K562 (cell line): ENCODE measurements around the gene PNPLA8. TPM values are rescaled to one million over a fixed set of nuclear protein-coding genes. Genes with fewer than 3 reads are reported as not detected.

Experiments used
- HNRNPH1 ChIP-seq: fragments of 200-400 bp; formaldehyde crosslinking; optimal IDR thresholded peaks from 2 replicates; pipeline ENCODE3; 2017; ENCODE audit warnings: low read depth, mild to moderate bottlenecking, low read length, moderate library complexity
- NUFIP1 ChIP-seq: fragments of 450-650 bp; IDR thresholded peaks from 2 replicates; pipeline ENCODE4 v1.6.1; 2018; ENCODE audit not compliant: partially characterized antibody
- polyA plus RNA-seq, 8 experiments: library from polyadenylated mRNA; depleted of rRNA in 4 of 8; stranded (reverse) in 5 of 8; unstranded in 3 of 8; fragments of >200 nt; fragmentation: Nextera tagmentation in 2 of 8; fragmentation: Illumina TruSeq in 1 of 8; extraction: Ambion mirVana in 2 of 8; extraction: Trizol in 1 of 8; gene quantifications; 2 replicates each; pipeline versions ENCODE4 v1.2.1 to v1.2.3, GENCODE V29; 2011 to 2014; ENCODE audit warnings: inconsistent platforms in 1 of 8, missing spikeins in 1 of 8
- total RNA-seq, 7 experiments: library from RNA; depleted of rRNA in 6 of 7; stranded (reverse); fragments of >200 nt in 6 of 7; fragmentation: Illumina TruSeq in 2 of 7; extraction: Trizol in 2 of 7; gene quantifications; 2 replicates each; pipeline versions ENCODE4 v1.2.1 to v1.2.3, GENCODE V29; 2011 to 2021; ENCODE audit warnings: low replicate concordance in 1 of 7
- TF ChIP-seq, protein P1 (sequence below), 2 experiments: fragments of 450-650 bp; formaldehyde crosslinking in 1 of 2; IDR thresholded peaks; 2 replicates each; pipeline versions ENCODE4 v1.4.0 to v1.6.1; 2014 to 2020; ENCODE audit warnings: mild to moderate bottlenecking in 2 of 2, borderline replicate concordance in 1 of 2, low read depth in 1 of 2
- TF ChIP-seq, protein P2 (sequence below): fragments of 450-650 bp; IDR thresholded peaks from 2 replicates; pipeline ENCODE4 v1.6.1; 2017; ENCODE audit warnings: antibody characterized with exemption, mild to moderate bottlenecking
- TF ChIP-seq, protein P3 (sequence below): sonication (generic); formaldehyde crosslinking; IDR thresholded peaks from 2 replicates; pipeline ENCODE4 v1.8.0; 2022; ENCODE audit warnings: missing genetic modification reagents, mild to moderate bottlenecking, borderline replicate concordance

PNPLA8 gene
- total and polyA plus RNA-seq, 9 of the 15 experiments (the other 6 are each of a cell fraction or from before 2014, with no cell fraction given), result 12.8 to 27.6 (median 16.3) TPM

DNA sequence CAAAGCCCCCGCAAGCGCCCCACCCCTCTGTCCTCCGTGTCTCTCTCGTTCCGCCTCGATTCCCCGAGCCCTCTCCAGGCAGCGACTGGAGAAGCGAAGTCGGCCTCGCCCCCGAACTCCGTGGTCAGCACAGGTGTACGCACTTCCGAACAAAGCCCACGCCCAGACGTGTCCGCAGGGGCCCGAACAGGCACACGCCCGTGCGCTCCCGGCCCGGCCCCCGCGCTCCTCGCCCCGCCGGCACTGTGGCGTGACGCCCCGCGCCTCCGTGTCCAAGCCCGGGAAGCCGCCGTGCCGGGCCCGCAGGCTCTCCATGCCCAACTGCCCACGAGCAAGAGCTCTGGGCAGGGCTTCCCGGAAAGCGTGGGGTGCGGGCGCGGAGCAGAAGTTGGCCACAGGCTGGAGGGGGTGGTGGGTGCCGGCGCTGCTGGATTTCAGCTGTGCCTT lies 70.4 kb downstream of the PNPLA8 start (continued):
- TF ChIP-seq, protein P1, sequence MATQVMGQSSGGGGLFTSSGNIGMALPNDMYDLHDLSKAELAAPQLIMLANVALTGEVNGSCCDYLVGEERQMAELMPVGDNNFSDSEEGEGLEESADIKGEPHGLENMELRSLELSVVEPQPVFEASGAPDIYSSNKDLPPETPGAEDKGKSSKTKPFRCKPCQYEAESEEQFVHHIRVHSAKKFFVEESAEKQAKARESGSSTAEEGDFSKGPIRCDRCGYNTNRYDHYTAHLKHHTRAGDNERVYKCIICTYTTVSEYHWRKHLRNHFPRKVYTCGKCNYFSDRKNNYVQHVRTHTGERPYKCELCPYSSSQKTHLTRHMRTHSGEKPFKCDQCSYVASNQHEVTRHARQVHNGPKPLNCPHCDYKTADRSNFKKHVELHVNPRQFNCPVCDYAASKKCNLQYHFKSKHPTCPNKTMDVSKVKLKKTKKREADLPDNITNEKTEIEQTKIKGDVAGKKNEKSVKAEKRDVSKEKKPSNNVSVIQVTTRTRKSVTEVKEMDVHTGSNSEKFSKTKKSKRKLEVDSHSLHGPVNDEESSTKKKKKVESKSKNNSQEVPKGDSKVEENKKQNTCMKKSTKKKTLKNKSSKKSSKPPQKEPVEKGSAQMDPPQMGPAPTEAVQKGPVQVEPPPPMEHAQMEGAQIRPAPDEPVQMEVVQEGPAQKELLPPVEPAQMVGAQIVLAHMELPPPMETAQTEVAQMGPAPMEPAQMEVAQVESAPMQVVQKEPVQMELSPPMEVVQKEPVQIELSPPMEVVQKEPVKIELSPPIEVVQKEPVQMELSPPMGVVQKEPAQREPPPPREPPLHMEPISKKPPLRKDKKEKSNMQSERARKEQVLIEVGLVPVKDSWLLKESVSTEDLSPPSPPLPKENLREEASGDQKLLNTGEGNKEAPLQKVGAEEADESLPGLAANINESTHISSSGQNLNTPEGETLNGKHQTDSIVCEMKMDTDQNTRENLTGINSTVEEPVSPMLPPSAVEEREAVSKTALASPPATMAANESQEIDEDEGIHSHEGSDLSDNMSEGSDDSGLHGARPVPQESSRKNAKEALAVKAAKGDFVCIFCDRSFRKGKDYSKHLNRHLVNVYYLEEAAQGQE (IDR thresholded peaks at IDR 0.05; ENCODE audit: borderline replicate concordance), result no peak
- TF ChIP-seq, protein P1 (CRISPR knock-in tag; IDR thresholded peaks at IDR 0.05; ENCODE audit: low read depth), result no peak
- TF ChIP-seq NUFIP1 (no peak), HNRNPH1 (no peak)
- TF ChIP-seq, protein P2, sequence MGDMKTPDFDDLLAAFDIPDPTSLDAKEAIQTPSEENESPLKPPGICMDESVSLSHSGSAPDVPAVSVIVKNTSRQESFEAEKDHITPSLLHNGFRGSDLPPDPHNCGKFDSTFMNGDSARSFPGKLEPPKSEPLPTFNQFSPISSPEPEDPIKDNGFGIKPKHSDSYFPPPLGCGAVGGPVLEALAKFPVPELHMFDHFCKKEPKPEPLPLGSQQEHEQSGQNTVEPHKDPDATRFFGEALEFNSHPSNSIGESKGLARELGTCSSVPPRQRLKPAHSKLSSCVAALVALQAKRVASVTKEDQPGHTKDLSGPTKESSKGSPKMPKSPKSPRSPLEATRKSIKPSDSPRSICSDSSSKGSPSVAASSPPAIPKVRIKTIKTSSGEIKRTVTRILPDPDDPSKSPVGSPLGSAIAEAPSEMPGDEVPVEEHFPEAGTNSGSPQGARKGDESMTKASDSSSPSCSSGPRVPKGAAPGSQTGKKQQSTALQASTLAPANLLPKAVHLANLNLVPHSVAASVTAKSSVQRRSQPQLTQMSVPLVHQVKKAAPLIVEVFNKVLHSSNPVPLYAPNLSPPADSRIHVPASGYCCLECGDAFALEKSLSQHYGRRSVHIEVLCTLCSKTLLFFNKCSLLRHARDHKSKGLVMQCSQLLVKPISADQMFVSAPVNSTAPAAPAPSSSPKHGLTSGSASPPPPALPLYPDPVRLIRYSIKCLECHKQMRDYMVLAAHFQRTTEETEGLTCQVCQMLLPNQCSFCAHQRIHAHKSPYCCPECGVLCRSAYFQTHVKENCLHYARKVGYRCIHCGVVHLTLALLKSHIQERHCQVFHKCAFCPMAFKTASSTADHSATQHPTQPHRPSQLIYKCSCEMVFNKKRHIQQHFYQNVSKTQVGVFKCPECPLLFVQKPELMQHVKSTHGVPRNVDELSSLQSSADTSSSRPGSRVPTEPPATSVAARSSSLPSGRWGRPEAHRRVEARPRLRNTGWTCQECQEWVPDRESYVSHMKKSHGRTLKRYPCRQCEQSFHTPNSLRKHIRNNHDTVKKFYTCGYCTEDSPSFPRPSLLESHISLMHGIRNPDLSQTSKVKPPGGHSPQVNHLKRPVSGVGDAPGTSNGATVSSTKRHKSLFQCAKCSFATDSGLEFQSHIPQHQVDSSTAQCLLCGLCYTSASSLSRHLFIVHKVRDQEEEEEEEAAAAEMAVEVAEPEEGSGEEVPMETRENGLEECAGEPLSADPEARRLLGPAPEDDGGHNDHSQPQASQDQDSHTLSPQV, result no peak
- TF ChIP-seq, protein P3, sequence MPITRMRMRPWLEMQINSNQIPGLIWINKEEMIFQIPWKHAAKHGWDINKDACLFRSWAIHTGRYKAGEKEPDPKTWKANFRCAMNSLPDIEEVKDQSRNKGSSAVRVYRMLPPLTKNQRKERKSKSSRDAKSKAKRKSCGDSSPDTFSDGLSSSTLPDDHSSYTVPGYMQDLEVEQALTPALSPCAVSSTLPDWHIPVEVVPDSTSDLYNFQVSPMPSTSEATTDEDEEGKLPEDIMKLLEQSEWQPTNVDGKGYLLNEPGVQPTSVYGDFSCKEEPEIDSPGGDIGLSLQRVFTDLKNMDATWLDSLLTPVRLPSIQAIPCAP (CRISPR knock-in tag), result no peak
